ENCODE measurements around the gene SEPTIN12. TPM values are rescaled to one million over a fixed set of nuclear protein-coding genes. Genes with fewer than 3 reads are reported as not detected.

SEPTIN12 gene
- total and polyA plus RNA-seq, 4 donors, result not detected

GRCh38 chr16:4806280-4806679, 18.1 kb upstream of the SEPTIN12 start:
- TF ChIP-seq YY1 (IDR thresholded peaks at IDR 0.05) (no peak), EGR1 (IDR thresholded peaks at IDR 0.05; ENCODE audit: low read depth in 2 of 2) (no peak), JUND (IDR thresholded peaks at IDR 0.05) (no peak), NR2F2 (IDR thresholded peaks at IDR 0.05) (no peak), FOXA1 (IDR thresholded peaks at IDR 0.05) (no peak), TAF1 (conservative IDR thresholded peaks at IDR 0.05) (no peak), GABPA (IDR thresholded peaks at IDR 0.05 in 1 of 2, conservative IDR thresholded peaks at IDR 0.05 in 1 of 2) (no peak), CTCF (IDR thresholded peaks at IDR 0.05; ENCODE audit: low read depth, low read length, missing input control) (no peak), RXRA (IDR thresholded peaks at IDR 0.05) (no peak), RAD21 (IDR thresholded peaks at IDR 0.05) (no peak)
- TF ChIP-seq, protein P1, sequence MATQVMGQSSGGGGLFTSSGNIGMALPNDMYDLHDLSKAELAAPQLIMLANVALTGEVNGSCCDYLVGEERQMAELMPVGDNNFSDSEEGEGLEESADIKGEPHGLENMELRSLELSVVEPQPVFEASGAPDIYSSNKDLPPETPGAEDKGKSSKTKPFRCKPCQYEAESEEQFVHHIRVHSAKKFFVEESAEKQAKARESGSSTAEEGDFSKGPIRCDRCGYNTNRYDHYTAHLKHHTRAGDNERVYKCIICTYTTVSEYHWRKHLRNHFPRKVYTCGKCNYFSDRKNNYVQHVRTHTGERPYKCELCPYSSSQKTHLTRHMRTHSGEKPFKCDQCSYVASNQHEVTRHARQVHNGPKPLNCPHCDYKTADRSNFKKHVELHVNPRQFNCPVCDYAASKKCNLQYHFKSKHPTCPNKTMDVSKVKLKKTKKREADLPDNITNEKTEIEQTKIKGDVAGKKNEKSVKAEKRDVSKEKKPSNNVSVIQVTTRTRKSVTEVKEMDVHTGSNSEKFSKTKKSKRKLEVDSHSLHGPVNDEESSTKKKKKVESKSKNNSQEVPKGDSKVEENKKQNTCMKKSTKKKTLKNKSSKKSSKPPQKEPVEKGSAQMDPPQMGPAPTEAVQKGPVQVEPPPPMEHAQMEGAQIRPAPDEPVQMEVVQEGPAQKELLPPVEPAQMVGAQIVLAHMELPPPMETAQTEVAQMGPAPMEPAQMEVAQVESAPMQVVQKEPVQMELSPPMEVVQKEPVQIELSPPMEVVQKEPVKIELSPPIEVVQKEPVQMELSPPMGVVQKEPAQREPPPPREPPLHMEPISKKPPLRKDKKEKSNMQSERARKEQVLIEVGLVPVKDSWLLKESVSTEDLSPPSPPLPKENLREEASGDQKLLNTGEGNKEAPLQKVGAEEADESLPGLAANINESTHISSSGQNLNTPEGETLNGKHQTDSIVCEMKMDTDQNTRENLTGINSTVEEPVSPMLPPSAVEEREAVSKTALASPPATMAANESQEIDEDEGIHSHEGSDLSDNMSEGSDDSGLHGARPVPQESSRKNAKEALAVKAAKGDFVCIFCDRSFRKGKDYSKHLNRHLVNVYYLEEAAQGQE (IDR thresholded peaks at IDR 0.05), result no peak
- TF ChIP-seq, protein P2, sequence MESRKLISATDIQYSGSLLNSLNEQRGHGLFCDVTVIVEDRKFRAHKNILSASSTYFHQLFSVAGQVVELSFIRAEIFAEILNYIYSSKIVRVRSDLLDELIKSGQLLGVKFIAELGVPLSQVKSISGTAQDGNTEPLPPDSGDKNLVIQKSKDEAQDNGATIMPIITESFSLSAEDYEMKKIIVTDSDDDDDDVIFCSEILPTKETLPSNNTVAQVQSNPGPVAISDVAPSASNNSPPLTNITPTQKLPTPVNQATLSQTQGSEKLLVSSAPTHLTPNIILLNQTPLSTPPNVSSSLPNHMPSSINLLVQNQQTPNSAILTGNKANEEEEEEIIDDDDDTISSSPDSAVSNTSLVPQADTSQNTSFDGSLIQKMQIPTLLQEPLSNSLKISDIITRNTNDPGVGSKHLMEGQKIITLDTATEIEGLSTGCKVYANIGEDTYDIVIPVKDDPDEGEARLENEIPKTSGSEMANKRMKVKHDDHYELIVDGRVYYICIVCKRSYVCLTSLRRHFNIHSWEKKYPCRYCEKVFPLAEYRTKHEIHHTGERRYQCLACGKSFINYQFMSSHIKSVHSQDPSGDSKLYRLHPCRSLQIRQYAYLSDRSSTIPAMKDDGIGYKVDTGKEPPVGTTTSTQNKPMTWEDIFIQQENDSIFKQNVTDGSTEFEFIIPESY (IDR thresholded peaks at IDR 0.05), result no peak
- no peaks in the 10 kb centered on the region for H3K27me3 ChIP-seq (ENCODE audit: control insufficient read depth in 4 of 4, insufficient read depth in 4 of 4, low read length in 3 of 4)
- H3K9ac ChIP-seq (ENCODE audit: low read depth in 1 of 2, low read length in 2 of 2), result no peak overlapping the region
- no peak overlapping the region for H3K27ac ChIP-seq (ENCODE audit: low read depth in 1 of 2, low read length in 2 of 2)
- no peak overlapping the region for H3K4me3 ChIP-seq (ENCODE audit: low read depth in 1 of 3, low read length in 3 of 3)
- DNase-seq (ENCODE audit: low spot score), result no peak
- H3K9me3 ChIP-seq (ENCODE audit: control insufficient read depth in 4 of 4, low read length in 3 of 4), result no peaks in the 10 kb centered on the region
- 98% methylated on average over 6 of the region's 6 CpGs for WGBS
- H3K36me3 ChIP-seq (ENCODE audit: control insufficient read depth in 4 of 4, insufficient read depth in 3 of 4, low read depth in 1 of 4, low read length in 3 of 4), result peaks cover 6 to 30% (median 15%) of the 10 kb centered on the region in 4 donors
- peaks cover 0 to 28% (median 9%) of the 10 kb centered on the region in 4 donors for H3K4me1 ChIP-seq (ENCODE audit: control insufficient read depth in 4 of 4, insufficient read depth in 4 of 4, low read length in 3 of 4)

DNA sequence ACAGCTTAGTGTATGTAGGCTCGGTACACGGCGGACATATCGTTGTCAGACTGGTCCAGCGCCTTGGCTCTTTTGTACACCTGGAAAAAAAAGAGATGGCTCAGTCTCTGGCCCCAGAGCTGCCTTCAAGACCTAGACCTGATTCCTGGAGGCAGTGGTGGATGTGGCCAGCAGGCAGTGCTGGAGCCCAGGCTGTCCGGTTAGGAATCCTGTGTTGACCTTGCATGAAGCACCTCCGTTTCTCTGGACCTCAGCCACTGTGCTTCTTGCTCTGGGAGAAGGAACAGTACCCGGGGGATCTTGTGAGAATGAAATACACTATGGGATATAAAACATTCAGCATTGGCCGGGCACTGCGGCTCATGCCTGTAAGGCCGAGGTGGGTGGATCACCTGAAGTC, 17.1 kb upstream of the SEPTIN12 start:
- 89% methylated on average over 11 of the region's 11 CpGs for WGBS
- H3K36me3 ChIP-seq (ENCODE audit: control insufficient read depth in 4 of 4, insufficient read depth in 3 of 4, low read depth in 1 of 4, low read length in 3 of 4), result peaks cover 6 to 23% (median 12%) of the 10 kb centered on the region in 4 donors
- no peak overlapping the region for H3K27ac ChIP-seq (ENCODE audit: low read depth in 1 of 2, low read length in 2 of 2)

More for the DNA sequence above, 17.1 kb upstream of the SEPTIN12 start:
- TF ChIP-seq EGR1 (IDR thresholded peaks at IDR 0.05; ENCODE audit: low read depth in 2 of 2), result no peak
- TF ChIP-seq, protein P2 (IDR thresholded peaks at IDR 0.05), result no peak
- no peaks in the 10 kb centered on the region for H3K9me3 ChIP-seq (ENCODE audit: control insufficient read depth in 4 of 4, low read length in 3 of 4)
- no peaks in the 10 kb centered on the region for H3K27me3 ChIP-seq (ENCODE audit: control insufficient read depth in 4 of 4, insufficient read depth in 4 of 4, low read length in 3 of 4)
- H3K9ac ChIP-seq (ENCODE audit: low read depth in 1 of 2, low read length in 2 of 2), result no peak overlapping the region
- no peak overlapping the region for H3K4me3 ChIP-seq (ENCODE audit: low read depth in 1 of 3, low read length in 3 of 3)
- no peak for DNase-seq (ENCODE audit: low spot score)
- H3K4me1 ChIP-seq (ENCODE audit: control insufficient read depth in 4 of 4, insufficient read depth in 4 of 4, low read length in 3 of 4), result peaks cover 0 to 37% (median 11%) of the 10 kb centered on the region in 4 donors
